Psoas muscle (tissue), 8 donors: ENCODE results near the gene PTH1R. TPM values are rescaled to one million over a fixed set of nuclear protein-coding genes. Genes with fewer than 3 reads are reported as not detected.
A peak's percentile ranks its signal among the peaks of the same experiment; 100 is the strongest.

Source experiments
- ATAC-seq, 4 donors: fragments of 200-7000 bp; cut with Tn5 transposase; one replicate each; pipeline ENCODE4 v1.9.1; 2020; ENCODE audit warnings: moderate library complexity in 3 of 4, mild to moderate bottlenecking in 2 of 4
- DNase-seq, 2 donors: peaks; one replicate each; pipeline ENCODE4 v3.0.0-alpha.2; 2020
- H3K27ac ChIP-seq: fragments of 200-600 bp; one replicate; pipeline ENCODE4 v1.8.0; 2022
- H3K27me3 ChIP-seq, 3 donors: fragments of 200-600 bp in 1 of 3; one replicate each; pipeline versions ENCODE4 v1.6.1 to v1.8.0; 2013 to 2022; ENCODE audit warnings: low read length in 2 of 3, mild to moderate bottlenecking in 2 of 3, moderate library complexity in 1 of 3; ENCODE audit not compliant: insufficient read depth in 3 of 3
- H3K36me3 ChIP-seq, 2 donors: fragments of 200-600 bp in 1 of 2; one replicate each; pipeline versions ENCODE4 v1.6.1 to v1.8.0; 2013 to 2022; ENCODE audit warnings: low read depth in 1 of 2, mild to moderate bottlenecking in 1 of 2, moderate library complexity in 1 of 2; ENCODE audit not compliant: insufficient read depth in 1 of 2
- H3K4me1 ChIP-seq: fragments of 200-600 bp; one replicate; pipeline ENCODE4 v1.8.0; 2022
- H3K4me3 ChIP-seq: fragments of 200-600 bp; one replicate; pipeline ENCODE4 v1.8.0; 2022; ENCODE audit warnings: mild to moderate bottlenecking
- H3K9me3 ChIP-seq: fragments of 200-600 bp; one replicate; pipeline ENCODE4 v1.8.0; 2022
- CTCF ChIP-seq: fragments of 200-600 bp; IDR thresholded peaks from one replicate; pipeline ENCODE4 v1.8.0; 2022; ENCODE audit warnings: antibody characterized with exemption
- WGBS, 3 donors: extraction: QIAGEN DNeasy Blood & Tissue Kit; methylation state at CpG; one replicate each; pipeline versions ENCODE4 v1.1.6 to v1.1.7; 2013; 5-methylcytosine and 5-hydroxymethylcytosine counted together
- intact Hi-C, 2 donors: fragments of 100-400 bp; cut with DNase I; formaldehyde crosslinking; loops; one replicate each; pipeline versions ENCODE4 v1.11.0 to v1.14.2; 2022
- polyA plus RNA-seq, 3 donors: library from polyadenylated mRNA; stranded (reverse); fragments of 200-250 nt; gene quantifications; one replicate each; pipeline ENCODE4 v1.2.3, GENCODE V29; 2013
- total RNA-seq, 4 donors: library from RNA; stranded (reverse); fragmentation: NEBNext Ultra II Directional in 2 of 4; extraction: Animal tissue kit (Norgen Biotek cat#: 25700) in 2 of 4; gene quantifications; one replicate each; pipeline versions ENCODE4 v1.2.1 to v1.2.4, GENCODE V29; 2021 to 2023
- donor health status: healthy with polysubstance abuse.
- donor health status: DM: no; HTN: no; CAD: no; lungs with moderate emphysema.
- donor health status: Bipolar disorder and iron deficiency.
- donor health status: healthy.
- donor health status: DM: yes; HTN: yes; CAD: no.
- donor health status: DM: no; HTN: no; CAD: no.
- donor health status: DM: no; HTN: no; CAD: no.
- donor health status: DM: yes; HTN: yes; CAD: no.

Gene PTH1R
- total and polyA plus RNA-seq, 7 donors, result 1.1 to 5.9 (median 4.2) TPM

GRCh38 chr3:46925585-46925934, 48.0 kb downstream of the PTH1R start:
- peak; percentile 46 to 65 (median 57) for ATAC-seq
- H3K27me3 ChIP-seq, result no peaks in the 10 kb centered on the region
- TF ChIP-seq CTCF, result no peak
- whole genome bisulfite sequencing, 3 donors, result 27 to 39% (median 27%) methylated on average over 5 of the region's 5 CpGs
- intact Hi-C loops, result loop anchor here in 1 of 2 donors (2.0 to 10.0 kb wide), 4 partner anchors 52 to 399 kb away; partner anchors contain the start of genes CCDC12, NBEAL2 and SETD2
- peaks cover 63% of the 10 kb centered on the region for H3K4me1 ChIP-seq
- no peaks in the 10 kb centered on the region for H3K9me3 ChIP-seq
- no peak overlapping the region for H3K4me3 ChIP-seq
- DNase-seq, result peak; percentile 63 to 85
- H3K27ac ChIP-seq, result peak overlapping the region; percentile 95
- H3K36me3 ChIP-seq, result peaks cover 2 to 48% of the 10 kb centered on the region in 2 donors

GRCh38 chr3:46926039-46926438, 48.5 kb downstream of the PTH1R start:
- Histone ChIP-seq H3K36me3 (peaks cover 2 to 43% of the 10 kb centered on the region in 2 donors), H3K9me3 (no peaks in the 10 kb centered on the region), H3K27ac (peak overlapping the region; percentile 95), H3K4me3 (no peak overlapping the region), H3K27me3 (no peaks in the 10 kb centered on the region), H3K4me1 (peaks cover 68% of the 10 kb centered on the region)
- DNase-seq, result peak; percentile 75 to 94
- no peak for TF ChIP-seq CTCF
- ATAC-seq, result peak; percentile 85 to 92 (median 89)
- 16 to 35% (median 22%) methylated on average over 6 of the region's 6 CpGs for WGBS, 3 donors
- intact Hi-C loops, result loop anchor here in 1 of 2 donors (5.0 to 10.0 kb wide), 3 partner anchors 51 to 399 kb away; partner anchors contain the start of genes CCDC12, NBEAL2 and SETD2

- Histone ChIP-seq H3K27ac (peak overlapping the region; percentile 95), H3K4me1 (peaks cover 72% of the 10 kb centered on the region), H3K9me3 (no peaks in the 10 kb centered on the region), H3K4me3 (no peak overlapping the region), H3K27me3 (no peaks in the 10 kb centered on the region), H3K36me3 (peaks cover 2 to 39% of the 10 kb centered on the region in 2 donors)
- 66 to 75% (median 72%) methylated on average over 6 of the region's 6 CpGs for WGBS, 3 donors
- DNase-seq (peak in 1 of 2 donors; percentile 48), ATAC-seq (no peak)
- intact Hi-C loops, result loop anchor here in 1 of 2 donors (5.0 to 10.0 kb wide), 3 partner anchors 51 to 398 kb away; partner anchors contain the start of genes CCDC12, NBEAL2 and SETD2
- no peak for TF ChIP-seq CTCF
Measured at GRCh38 chr3:46926447-46926846, 48.9 kb downstream of the PTH1R start.

GRCh38 chr3:46926871-46927717, 49.6 kb downstream of the PTH1R start:
- 77% methylated on average over 15 of the region's 15 CpGs for WGBS, 3 donors
- Histone ChIP-seq H3K4me3 (no peak overlapping the region), H3K36me3 (peaks cover 2 to 33% of the 10 kb centered on the region in 2 donors), H3K4me1 (peaks cover 78% of the 10 kb centered on the region), H3K27ac (peak overlapping the region; percentile 95), H3K9me3 (no peaks in the 10 kb centered on the region), H3K27me3 (no peaks in the 10 kb centered on the region)
- DNase-seq (peak in 1 of 2 donors; percentile 41), ATAC-seq (no peak)
- TF ChIP-seq CTCF, result no peak
- intact Hi-C loops, result loop anchor here in 1 of 2 donors (5.0 to 10.0 kb wide), 3 partner anchors 50 to 398 kb away; partner anchors contain the start of genes CCDC12, NBEAL2 and SETD2
